ENCODE data around the gene VANGL1.

VANGL1 gene

DNA sequence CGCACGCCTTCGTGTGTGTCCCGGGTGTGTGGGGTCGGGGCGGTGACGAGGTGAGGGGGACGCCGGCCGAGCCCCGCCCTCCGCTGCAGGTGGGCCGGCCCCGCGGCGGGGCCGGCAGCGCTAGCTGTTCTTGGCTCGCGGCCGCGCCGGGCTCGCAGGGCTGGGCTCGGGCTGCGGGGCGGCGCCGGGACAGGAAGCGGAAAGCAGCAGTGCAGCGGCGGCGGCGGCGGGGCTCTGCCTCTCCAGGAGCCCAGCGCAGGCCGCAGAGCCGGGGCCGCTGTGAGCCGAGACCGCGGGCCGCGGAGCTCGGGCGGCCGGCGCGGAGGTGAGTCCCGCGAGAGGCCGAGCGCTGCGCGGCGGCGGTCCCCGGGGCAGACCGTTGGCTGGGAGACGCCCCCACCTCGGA, at the start of gene VANGL1:
TSS of gene VANGL1 (plus strand) at position 209 of the 406 bp plus-strand sequence. CDS start 9,444 bp downstream, outside the sequence.
- TF ChIP-seq, protein P1, sequence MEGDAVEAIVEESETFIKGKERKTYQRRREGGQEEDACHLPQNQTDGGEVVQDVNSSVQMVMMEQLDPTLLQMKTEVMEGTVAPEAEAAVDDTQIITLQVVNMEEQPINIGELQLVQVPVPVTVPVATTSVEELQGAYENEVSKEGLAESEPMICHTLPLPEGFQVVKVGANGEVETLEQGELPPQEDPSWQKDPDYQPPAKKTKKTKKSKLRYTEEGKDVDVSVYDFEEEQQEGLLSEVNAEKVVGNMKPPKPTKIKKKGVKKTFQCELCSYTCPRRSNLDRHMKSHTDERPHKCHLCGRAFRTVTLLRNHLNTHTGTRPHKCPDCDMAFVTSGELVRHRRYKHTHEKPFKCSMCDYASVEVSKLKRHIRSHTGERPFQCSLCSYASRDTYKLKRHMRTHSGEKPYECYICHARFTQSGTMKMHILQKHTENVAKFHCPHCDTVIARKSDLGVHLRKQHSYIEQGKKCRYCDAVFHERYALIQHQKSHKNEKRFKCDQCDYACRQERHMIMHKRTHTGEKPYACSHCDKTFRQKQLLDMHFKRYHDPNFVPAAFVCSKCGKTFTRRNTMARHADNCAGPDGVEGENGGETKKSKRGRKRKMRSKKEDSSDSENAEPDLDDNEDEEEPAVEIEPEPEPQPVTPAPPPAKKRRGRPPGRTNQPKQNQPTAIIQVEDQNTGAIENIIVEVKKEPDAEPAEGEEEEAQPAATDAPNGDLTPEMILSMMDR (conservative IDR thresholded peaks at IDR 0.05; ENCODE audit: low read length): no peak
- peak; percentile 66 for DNase-seq (ENCODE audit: low read depth)
- H3K4me3 ChIP-seq (ENCODE audit: low read length): peak within 1 kb of the TSS; percentile 73

DNA sequence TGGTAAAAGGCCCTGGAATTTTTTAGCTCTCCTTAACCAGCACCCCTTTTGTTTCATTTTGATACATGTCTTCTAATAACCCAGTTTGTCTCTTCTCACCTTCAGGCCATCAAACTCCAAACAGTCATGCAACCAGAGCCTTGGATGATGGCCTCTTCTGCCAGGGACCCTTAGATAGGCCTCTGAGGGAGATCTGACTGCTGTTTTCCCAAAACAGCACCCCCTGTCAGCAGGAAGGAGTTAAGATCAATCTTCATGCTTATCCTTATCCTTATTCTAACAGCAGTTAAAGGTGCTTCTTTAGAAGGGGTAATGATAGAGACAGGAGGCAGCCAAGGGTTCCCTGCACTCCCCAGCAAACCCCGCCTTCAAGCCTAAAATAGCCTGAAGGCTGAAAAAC, 49.5 kb upstream of the VANGL1 start:
- DNase-seq (ENCODE audit: low read depth): no peak
- TF ChIP-seq, protein P1 (conservative IDR thresholded peaks at IDR 0.05; ENCODE audit: low read length): no peak
- H3K4me3 ChIP-seq (ENCODE audit: low read length): no peak overlapping the region

DNA sequence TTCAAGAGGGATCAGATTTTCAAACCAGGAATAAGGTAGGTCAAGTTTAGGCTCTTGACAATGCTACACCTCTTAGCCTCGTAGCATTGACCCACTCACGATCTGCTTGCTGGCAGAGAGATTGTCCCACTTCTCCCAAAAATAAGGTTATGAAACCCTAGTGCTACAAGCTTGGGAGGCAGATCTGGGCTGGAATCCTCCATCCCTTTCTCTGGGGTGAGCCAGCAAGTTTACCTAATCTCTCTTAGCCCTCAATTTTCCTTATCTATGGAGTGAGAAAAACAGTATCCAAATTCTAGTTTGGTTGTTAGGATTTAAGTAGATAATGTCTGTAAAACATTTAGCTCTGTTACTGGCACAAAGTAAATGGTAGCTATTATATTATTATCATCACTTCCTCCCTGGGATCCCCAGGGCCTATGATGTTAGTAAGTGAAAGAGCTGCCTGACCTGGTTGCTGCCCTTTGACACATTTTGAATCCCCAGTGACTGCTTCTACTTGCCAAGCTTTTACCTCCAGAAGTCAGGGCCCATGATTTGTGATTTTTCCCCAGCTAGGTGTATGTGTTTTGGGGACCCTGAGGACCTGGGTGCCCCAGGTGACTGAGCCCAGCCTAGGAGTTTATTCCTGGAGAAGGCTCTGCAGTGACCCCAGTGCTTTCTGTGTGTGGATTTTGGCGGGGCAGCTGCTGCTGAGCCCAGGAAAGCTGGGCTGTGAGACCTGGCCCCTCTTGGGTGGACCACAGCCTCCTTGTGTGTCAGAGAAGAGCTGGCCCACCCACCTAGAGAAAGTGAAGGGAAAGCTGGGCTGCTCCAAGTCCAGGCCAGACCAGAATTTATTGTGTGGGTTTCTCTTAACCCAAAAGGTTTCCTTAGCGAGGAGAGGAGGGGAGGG, 48.2 kb upstream of the VANGL1 start:
- DNase-seq (ENCODE audit: low read depth): no peak

DNA sequence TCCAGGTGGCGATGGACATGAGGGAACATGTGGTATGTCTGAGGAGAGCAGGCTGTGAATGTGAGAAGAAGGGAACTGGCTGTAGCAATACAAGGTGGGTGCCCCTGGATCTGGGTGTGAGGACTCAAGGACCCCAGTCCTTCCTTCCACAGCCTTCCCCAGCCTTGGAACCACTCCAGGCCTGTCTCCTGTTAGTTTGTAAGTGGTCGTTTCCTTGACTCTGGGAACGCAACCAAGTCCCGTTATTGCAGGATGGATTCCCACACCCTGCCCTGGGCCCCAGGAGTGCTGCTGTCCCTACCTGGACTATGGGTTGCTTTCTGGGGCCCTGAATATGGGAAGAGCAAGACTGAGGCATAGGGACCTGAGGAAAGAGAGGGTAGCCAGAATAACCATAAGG, 47.2 kb upstream of the VANGL1 start:
- no peak for DNase-seq (ENCODE audit: low read depth)
- TF ChIP-seq, protein P1 (conservative IDR thresholded peaks at IDR 0.05; ENCODE audit: low read length): no peak
- no peak overlapping the region for H3K4me3 ChIP-seq (ENCODE audit: low read length)

More for the DNA sequence above, 48.2 kb upstream of the VANGL1 start:
- H3K4me3 ChIP-seq (ENCODE audit: low read length): no peak overlapping the region
- TF ChIP-seq, protein P1 (conservative IDR thresholded peaks at IDR 0.05; ENCODE audit: low read length): no peak

DNA sequence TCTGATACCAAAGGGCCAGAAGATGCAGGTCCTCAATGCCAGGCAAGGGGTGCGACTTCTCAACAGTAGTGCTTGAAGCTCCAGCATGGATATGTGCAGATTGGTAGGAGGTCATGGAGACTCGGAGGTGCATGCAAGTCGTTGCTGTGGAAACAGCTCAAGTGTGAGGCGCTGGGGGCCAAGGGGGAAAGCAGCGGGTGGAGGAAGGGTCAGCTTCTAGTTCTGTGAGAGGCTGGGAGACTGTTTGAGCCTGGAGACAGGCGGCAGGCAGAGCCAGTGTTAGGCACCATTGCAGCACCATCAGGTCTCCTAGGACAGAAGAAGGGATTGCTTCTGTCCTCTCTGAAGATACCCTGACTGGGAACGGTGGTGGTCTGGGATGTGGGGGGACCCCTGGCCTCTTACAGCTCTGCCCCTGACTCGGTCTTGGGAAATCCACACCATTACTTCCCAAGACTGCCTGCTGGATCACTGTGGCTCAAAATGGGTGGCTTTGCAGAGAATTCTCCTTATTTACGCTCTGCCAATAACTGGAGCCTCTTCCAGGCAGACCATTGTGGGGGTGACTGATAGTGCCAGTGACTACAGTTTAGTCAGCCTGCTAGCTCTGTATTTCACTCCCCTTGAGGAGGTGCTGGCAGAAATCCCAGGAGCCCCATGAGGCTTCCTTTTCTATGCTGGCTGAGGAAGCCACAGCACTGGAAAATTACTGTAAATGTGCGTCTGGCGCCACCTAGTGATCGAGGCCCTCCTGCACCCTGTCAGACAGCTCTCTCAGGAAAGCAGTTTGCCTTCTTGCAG, 46.3 kb upstream of the VANGL1 start:
- TF ChIP-seq, protein P1 (conservative IDR thresholded peaks at IDR 0.05; ENCODE audit: low read length): peak; percentile 97
- no peak overlapping the region for H3K4me3 ChIP-seq (ENCODE audit: low read length)
- peak; percentile 96 for DNase-seq (ENCODE audit: low read depth)

DNA sequence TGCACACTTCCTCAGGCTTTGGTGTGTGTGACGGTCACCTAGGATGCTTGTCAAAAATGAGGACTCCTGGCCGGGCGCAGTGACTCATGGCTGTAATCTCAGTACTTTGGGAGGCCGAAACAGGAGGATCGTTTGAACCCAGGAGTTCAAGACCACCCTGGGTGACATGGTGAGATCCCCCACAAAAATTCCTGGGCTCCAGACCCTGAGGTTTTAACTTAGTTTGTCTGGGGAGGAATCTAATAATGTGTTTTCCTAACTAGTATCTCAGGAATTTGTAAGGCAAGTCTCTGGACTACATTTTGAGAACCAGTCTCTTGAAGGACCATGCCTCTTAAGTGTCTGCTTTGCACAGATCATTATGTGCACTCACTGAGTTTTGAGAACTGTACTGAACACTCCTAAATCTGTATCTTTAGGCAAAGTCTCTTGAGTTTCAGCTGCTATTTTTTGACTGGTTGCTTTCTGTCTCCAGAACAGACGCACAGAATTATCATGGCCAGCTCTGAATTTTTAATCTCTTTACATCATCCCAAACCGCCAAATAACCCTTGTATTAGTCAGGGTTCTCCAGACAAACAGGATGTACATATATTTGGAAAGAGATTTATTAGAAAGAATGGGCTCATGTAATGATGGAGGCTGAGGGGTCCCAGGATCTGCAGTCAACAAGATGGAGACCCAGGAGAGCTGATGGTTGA, 45.5 kb upstream of the VANGL1 start:
- DNase-seq (ENCODE audit: low read depth): peak; percentile 20
- H3K4me3 ChIP-seq (ENCODE audit: low read length): no peak overlapping the region
- TF ChIP-seq, protein P1 (conservative IDR thresholded peaks at IDR 0.05; ENCODE audit: low read length): no peak

Measured in AG10803 (cell line).